Tibial artery (tissue), 4 donors: ENCODE results near the gene PSEN1.

Experiments
- DNase-seq, 2 donors: peaks; one replicate each; pipeline ENCODE4 v3.0.0-alpha.2; 2019
- H3K27ac ChIP-seq, 2 donors: fragments of 200-600 bp; sonication (generic) in 1 of 2; 1 replicate in 1 of 2; 2 replicates in 1 of 2; pipeline ENCODE4 v1.5.1; 2018 to 2019; ENCODE audit warnings: mild to moderate bottlenecking in 1 of 2
- H3K27me3 ChIP-seq, 2 donors: fragments of 200-600 bp; sonication (generic) in 1 of 2; one replicate each; pipeline versions ENCODE4 v1.5.1 to v1.6.0; 2016 to 2019
- H3K36me3 ChIP-seq, 3 donors: fragments of 200-600 bp; sonication (generic) in 2 of 3; one replicate each; pipeline ENCODE4 v1.5.1; 2016 to 2019; ENCODE audit warnings: mild to moderate bottlenecking in 2 of 3
- H3K4me1 ChIP-seq, 4 donors: fragments of 200-600 bp; sonication (generic) in 2 of 4; 1 replicate in 3 of 4; 2 replicates in 1 of 4; pipeline ENCODE4 v1.5.1; 2016 to 2019
- H3K4me3 ChIP-seq, 2 donors: fragments of 200-600 bp; sonication (generic) in 1 of 2; 1 replicate in 1 of 2; 2 replicates in 1 of 2; pipeline ENCODE4 v1.5.1; 2018 to 2019; ENCODE audit warnings: mild to moderate bottlenecking in 2 of 2
- H3K9me3 ChIP-seq, 3 donors: fragments of 200-600 bp; sonication (generic) in 1 of 3; one replicate each; pipeline ENCODE4 v1.5.1; 2016 to 2019
- CTCF ChIP-seq, 2 experiments: fragments of 200-600 bp in 1 of 2; fragments of 450-650 bp in 1 of 2; IDR thresholded peaks; one replicate each; pipeline ENCODE4 v1.5.1; 2017 to 2019; ENCODE audit warnings: antibody characterized with exemption in 2 of 2, mild to moderate bottlenecking in 1 of 2, moderate library complexity in 1 of 2
- intact Hi-C: fragments of 100-400 bp; cut with DNase I; formaldehyde crosslinking; loops from one replicate; pipeline ENCODE4 v1.15.0; 2023; ENCODE audit warnings: low total_unique reads

The PSEN1 gene

DNA sequence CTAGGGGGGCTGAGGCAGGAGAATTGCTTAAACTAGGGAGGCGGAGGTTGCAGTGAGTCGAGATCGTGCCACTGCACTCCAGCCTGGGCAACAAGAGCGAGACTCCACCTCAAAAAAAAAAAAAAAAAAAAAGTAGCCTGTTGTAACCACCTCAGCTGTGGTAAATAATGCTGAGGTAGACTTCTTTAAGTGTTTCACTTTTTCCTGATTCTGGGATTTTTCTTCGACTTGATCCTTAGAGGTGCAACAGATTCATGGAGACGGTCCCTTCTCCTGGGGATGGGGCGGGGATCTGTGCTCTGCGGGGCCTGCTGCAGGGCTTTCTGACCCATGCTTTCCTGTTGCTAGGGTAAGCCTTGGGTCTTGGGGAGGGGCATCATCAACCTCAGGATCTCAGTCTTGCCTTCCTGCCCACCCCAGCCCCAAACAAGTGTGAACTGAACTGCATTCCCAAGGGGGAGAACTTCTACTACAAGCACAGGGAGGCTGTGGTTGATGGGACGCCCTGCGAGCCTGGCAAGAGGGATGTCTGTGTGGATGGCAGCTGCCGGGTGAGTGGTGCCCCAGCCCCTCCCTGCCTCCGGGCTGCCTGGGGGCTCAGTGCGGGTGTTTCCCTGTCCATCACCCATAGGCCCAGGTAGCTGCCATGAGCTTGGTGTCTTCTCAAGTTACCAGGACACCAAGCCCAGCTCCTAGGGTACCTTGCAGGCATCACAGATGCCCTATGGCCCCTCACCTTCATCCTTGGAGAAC is 113.4 kb downstream of the PSEN1 start:
- peaks cover 0 to 10% (median 8%) of the 10 kb centered on the region in 4 donors for H3K4me1 ChIP-seq
- H3K27me3 ChIP-seq, result peaks cover 0 to 12% of the 10 kb centered on the region in 2 donors
- TF ChIP-seq CTCF (IDR thresholded peaks at IDR 0.05), result no peak
- H3K9me3 ChIP-seq, result no peaks in the 10 kb centered on the region
- no peak overlapping the region for H3K4me3 ChIP-seq
- no peak for DNase-seq
- H3K36me3 ChIP-seq, result peaks cover 0 to 27% (median 0%) of the 10 kb centered on the region in 3 donors
- H3K27ac ChIP-seq, result no peak overlapping the region
- intact Hi-C loops, result no loop called here

- no peak overlapping the region for H3K27ac ChIP-seq
- DNase-seq, result no peak
- peaks cover 0 to 10% (median 7%) of the 10 kb centered on the region in 4 donors for H3K4me1 ChIP-seq
- intact Hi-C loops, result no loop called here
- peaks cover 0 to 7% of the 10 kb centered on the region in 2 donors for H3K27me3 ChIP-seq
- peaks cover 0 to 28% (median 0%) of the 10 kb centered on the region in 3 donors for H3K36me3 ChIP-seq
- H3K9me3 ChIP-seq, result no peaks in the 10 kb centered on the region
- TF ChIP-seq CTCF (IDR thresholded peaks at IDR 0.05), result no peak
- H3K4me3 ChIP-seq, result no peak overlapping the region
These were observed 114.0 kb downstream of the PSEN1 start for GRCh38 chr14:73250317-73250713.

GRCh38 chr14:73250781-73251500 is 114.6 kb downstream of the PSEN1 start:
- Histone ChIP-seq H3K9me3 (no peaks in the 10 kb centered on the region), H3K4me1 (peaks cover 0 to 4% (median under 1%) of the 10 kb centered on the region in 4 donors), H3K27ac (no peak overlapping the region), H3K36me3 (peaks cover 0 to 28% (median 0%) of the 10 kb centered on the region in 3 donors), H3K27me3 (peaks cover 0 to under 1% of the 10 kb centered on the region in 2 donors), H3K4me3 (no peak overlapping the region)
- intact Hi-C loops, result no loop called here
- no peak for DNase-seq
- TF ChIP-seq CTCF (IDR thresholded peaks at IDR 0.05), result no peak

DNA sequence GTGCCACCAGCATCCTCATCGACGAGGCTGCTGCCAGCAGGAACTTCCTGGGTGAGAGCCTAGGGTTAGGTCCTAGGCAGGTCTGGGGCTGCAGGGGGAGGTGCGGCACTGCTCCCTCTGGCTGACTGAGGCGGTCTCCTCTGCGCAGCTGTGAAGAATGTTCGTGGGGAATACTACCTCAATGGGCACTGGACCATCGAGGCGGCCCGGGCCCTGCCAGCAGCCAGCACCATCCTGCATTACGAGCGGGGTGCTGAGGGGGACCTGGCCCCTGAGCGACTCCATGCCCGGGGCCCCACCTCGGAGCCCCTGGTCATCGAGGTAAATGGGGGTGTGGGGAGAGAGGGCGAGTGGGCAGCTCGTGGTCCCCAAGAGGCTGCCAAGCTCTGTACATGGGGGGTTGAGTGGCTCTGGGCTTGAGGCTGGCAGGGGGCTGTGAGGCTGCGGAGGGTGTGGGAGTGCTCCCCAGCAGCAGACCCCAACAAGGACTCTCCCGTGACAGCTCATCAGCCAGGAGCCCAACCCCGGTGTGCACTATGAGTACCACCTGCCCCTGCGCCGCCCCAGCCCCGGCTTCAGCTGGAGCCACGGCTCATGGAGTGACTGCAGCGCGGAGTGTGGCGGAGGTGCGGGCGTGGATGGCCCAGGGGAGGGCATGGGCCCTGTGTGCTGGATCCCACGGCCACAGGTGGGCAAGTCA is 115.4 kb downstream of the PSEN1 start:
- H3K4me1 ChIP-seq, result no peaks in the 10 kb centered on the region
- intact Hi-C loops, result no loop called here
- no peak overlapping the region for H3K27ac ChIP-seq
- no peak overlapping the region for H3K4me3 ChIP-seq
- no peaks in the 10 kb centered on the region for H3K27me3 ChIP-seq
- DNase-seq, result no peak
- no peaks in the 10 kb centered on the region for H3K9me3 ChIP-seq
- TF ChIP-seq CTCF (IDR thresholded peaks at IDR 0.05), result no peak
- H3K36me3 ChIP-seq, result peaks cover 0 to 28% (median 0%) of the 10 kb centered on the region in 3 donors

DNA sequence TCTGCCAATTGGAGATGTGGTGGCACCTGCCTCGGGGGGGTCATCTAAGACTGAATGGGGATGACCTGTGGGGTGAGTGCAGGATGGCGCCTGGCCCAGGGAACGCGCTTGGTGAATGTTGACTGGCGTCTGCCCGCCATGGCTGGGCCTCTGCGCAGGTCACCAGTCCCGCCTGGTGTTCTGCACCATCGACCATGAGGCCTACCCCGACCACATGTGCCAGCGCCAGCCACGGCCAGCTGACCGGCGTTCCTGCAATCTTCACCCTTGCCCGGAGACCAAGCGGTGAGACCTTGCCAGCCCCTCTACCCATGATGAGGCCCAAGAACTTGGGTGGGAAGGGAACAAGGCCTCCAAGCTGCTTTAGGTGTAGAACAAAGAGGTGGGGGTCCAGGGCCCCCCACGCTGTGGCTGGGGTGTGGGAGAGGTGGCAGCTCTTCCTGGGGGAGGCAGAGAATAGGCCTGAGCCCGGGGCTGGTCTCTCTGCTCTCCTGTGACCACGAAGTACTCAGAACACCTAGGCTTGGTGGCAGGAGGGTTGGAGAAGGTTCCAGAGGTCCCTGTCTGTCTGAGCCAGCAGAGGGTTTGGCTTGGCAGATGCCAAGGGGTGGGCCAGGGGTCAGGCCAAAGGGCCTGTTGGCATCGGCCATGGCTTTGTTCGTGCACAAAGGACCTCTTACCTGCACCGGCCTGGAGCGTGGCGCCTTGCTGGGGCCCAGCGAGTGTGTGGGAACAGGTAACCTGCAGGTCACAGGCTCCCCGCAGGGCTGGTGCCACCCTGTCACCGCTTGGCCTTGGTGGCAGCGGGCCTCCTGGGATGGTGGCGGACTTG is 116.4 kb downstream of the PSEN1 start:
- no peak overlapping the region for H3K27ac ChIP-seq
- H3K4me3 ChIP-seq, result no peak overlapping the region
- H3K4me1 ChIP-seq, result no peaks in the 10 kb centered on the region
- intact Hi-C loops, result no loop called here
- peaks cover 0 to 28% (median 0%) of the 10 kb centered on the region in 3 donors for H3K36me3 ChIP-seq
- H3K9me3 ChIP-seq, result no peaks in the 10 kb centered on the region
- no peak for TF ChIP-seq CTCF (IDR thresholded peaks at IDR 0.05)
- no peaks in the 10 kb centered on the region for H3K27me3 ChIP-seq
- peak in 1 of 2 donors; percentile 62 for DNase-seq
